Hepatocyte (in vitro differentiated cells): Measurements from ENCODE around the gene CSNK1D.

Experiments
- EZH2 ChIP-seq: fragments of 200-600 bp; sonication (generic); IDR thresholded peaks from 2 replicates; pipeline ENCODE4 v1.6.1; 2016; ENCODE audit warnings: antibody characterized with exemption, mild to moderate bottlenecking, borderline replicate concordance
- TF ChIP-seq, protein P1 (sequence below): fragments of 200-600 bp; sonication (generic); IDR thresholded peaks from 2 replicates; pipeline ENCODE4 v1.5.1; 2016; ENCODE audit warnings: antibody characterized with exemption, mild to moderate bottlenecking; ENCODE audit not compliant: poor library complexity

- TF ChIP-seq, protein P1, sequence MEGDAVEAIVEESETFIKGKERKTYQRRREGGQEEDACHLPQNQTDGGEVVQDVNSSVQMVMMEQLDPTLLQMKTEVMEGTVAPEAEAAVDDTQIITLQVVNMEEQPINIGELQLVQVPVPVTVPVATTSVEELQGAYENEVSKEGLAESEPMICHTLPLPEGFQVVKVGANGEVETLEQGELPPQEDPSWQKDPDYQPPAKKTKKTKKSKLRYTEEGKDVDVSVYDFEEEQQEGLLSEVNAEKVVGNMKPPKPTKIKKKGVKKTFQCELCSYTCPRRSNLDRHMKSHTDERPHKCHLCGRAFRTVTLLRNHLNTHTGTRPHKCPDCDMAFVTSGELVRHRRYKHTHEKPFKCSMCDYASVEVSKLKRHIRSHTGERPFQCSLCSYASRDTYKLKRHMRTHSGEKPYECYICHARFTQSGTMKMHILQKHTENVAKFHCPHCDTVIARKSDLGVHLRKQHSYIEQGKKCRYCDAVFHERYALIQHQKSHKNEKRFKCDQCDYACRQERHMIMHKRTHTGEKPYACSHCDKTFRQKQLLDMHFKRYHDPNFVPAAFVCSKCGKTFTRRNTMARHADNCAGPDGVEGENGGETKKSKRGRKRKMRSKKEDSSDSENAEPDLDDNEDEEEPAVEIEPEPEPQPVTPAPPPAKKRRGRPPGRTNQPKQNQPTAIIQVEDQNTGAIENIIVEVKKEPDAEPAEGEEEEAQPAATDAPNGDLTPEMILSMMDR = no peak
- TF ChIP-seq EZH2 = no peak
Measured at GRCh38 chr17:82247182-82247823, 26.2 kb downstream of the CSNK1D start.
